ENCODE data around the gene BRD3. TPM values are rescaled to one million over a fixed set of nuclear protein-coding genes. Genes with fewer than 3 reads are reported as not detected.
A peak's percentile ranks its signal among the peaks of the same experiment; 100 is the strongest.

BRD3 gene
- total RNA-seq, 1 experiment from 2014 or later: 108 TPM

DNA sequence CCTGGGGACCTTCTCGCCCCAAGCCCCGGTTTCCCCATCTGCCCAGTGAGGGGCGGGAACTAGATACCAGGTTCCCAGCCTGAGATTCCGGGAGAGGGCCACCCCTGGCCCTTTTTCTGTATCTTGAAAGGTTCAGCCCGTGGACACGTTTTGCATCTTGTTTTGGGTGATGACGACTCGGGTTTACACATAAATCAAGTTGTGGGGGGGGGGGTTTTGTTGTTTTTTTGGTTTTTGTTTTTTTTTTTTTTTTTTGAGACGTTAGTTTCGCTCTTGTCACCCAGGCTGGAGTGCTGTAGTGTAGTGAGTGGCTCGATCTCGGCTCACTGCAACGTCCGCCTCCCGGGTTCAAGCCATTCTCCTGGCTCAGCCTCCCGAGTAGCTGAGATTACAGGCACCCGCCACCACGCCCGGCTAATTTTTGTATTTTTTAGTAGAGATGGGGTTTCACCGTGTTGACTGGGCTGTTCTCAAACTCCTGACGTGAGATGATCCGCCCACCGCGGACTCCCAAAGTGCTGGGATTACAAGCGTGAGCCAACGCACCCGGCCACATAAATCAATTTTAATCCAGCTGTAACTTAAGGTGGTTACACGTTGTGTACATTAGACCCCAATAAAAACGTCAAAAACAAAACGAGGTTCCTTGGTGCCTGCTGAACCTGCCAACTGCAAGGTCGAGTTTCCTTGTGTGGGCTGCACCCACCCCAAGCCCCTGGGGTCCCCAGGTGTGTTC lies 1.1 kb upstream of the BRD3 start:
- DNase-seq (ENCODE audit: low spot score) (no peak), ATAC-seq (no peak)
- no peak for TF ChIP-seq IRF2 (CRISPR knock-in tag; IDR thresholded peaks at IDR 0.05; ENCODE audit: borderline replicate concordance, low read depth)
- no peak for TF ChIP-seq FOXK1 (CRISPR knock-in tag; IDR thresholded peaks at IDR 0.05)
- peak overlapping the region; percentile 72 for H3K4me3 Mint-ChIP-seq
- ChIA-PET POLR2A (interaction anchor here (0.7 kb wide), 1 partner anchor 67 kb away, joined by 3 read pairs; the partner anchor contains the start of gene WDR5), CTCF (interaction anchor here (0.6 kb wide), 1 partner anchor 100 kb away, joined by 3 read pairs; no protein-coding TSS in a partner anchor)
- no peak overlapping the region for H3K27ac Mint-ChIP-seq
- peaks cover 17% of the 10 kb centered on the region for H3K9me3 Mint-ChIP-seq
- H3K4me1 Mint-ChIP-seq: peaks cover 21% of the 10 kb centered on the region
- peaks cover 32% of the 10 kb centered on the region for H3K27me3 Mint-ChIP-seq (ENCODE audit: low read depth)
- H3K36me3 Mint-ChIP-seq: no peaks in the 10 kb centered on the region

DNA sequence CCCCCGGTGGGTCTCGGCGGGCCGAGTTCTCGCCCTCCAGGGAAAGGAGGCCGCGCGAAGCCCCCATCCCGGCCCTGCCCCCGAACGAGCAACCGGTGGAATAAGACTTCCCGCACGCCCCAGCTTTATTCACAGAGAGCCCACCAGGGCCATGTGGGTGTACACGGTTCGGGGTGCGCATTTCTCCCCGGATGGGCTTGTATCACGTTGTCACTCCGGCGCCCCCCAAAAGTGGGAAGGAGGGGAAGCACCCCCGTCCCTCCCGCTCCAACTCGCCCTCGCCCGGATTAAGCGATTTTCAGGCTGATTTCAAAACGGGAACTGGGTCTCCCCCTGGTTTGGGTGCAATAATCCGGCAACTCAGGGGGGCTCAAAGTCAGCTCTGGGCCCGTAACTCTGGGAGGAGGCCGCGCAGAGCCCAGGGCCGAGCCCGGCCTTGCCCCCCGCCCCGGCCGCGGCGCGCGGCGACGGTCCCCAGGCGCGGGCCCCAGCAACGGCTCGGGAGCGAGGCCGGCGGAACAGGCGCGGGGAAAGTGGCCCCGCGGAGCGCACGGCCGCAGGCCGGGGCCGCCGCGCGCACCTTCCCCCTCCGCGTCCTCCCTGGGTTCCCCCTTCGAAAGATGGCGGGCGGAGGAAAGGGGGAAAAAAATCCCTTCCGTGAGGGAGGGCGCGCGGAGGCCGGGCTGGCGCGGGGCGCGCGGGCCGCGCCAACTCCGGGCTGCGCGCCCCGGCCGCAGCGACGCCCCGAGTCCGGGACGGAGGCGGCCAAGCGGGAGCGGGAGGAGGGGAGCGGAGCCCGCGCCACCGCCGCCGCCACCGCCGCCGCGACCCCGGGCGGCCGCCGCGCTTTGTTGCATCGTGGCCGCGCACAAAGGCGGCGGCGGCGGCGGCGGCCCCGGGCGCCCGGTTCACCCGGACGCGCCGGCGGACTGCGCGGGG lies 644 bp downstream of the BRD3 start:
- ChIA-PET CTCF (interaction anchor here (1.4 kb wide), 1 partner anchor 96 kb away, joined by 3 read pairs; no protein-coding TSS in a partner anchor), POLR2A (interaction anchor here (1.4 kb wide), 1 partner anchor 41 kb away, joined by 4 read pairs; the partner anchor contains the start of gene BRD3OS)
- TF ChIP-seq, protein P1, sequence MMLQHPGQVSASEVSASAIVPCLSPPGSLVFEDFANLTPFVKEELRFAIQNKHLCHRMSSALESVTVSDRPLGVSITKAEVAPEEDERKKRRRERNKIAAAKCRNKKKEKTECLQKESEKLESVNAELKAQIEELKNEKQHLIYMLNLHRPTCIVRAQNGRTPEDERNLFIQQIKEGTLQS (CRISPR knock-in tag; conservative IDR thresholded peaks at IDR 0.05): no peak
- 0 out of 2 replicates have a peak, but pooled peaks have one; percentile 21 for TF ChIP-seq NFYB (CRISPR knock-in tag; conservative IDR thresholded peaks at IDR 0.05; ENCODE audit: low read depth)
- peak; percentile 25; the same call in 1 of the 2 replicates for TF ChIP-seq FOXP1 (CRISPR knock-in tag; IDR thresholded peaks at IDR 0.05; ENCODE audit: borderline replicate concordance)
- peaks cover 34% of the 10 kb centered on the region for H3K4me1 Mint-ChIP-seq
- H3K4me3 Mint-ChIP-seq: peak overlapping the region; percentile 85
- no peak overlapping the region for H3K27ac Mint-ChIP-seq
- no peaks in the 10 kb centered on the region for H3K36me3 Mint-ChIP-seq
- DNase-seq (ENCODE audit: low spot score) (no peak), ATAC-seq (no peak)
- peaks cover 10% of the 10 kb centered on the region for H3K9me3 Mint-ChIP-seq
- H3K27me3 Mint-ChIP-seq (ENCODE audit: low read depth): peaks cover 27% of the 10 kb centered on the region

DNA sequence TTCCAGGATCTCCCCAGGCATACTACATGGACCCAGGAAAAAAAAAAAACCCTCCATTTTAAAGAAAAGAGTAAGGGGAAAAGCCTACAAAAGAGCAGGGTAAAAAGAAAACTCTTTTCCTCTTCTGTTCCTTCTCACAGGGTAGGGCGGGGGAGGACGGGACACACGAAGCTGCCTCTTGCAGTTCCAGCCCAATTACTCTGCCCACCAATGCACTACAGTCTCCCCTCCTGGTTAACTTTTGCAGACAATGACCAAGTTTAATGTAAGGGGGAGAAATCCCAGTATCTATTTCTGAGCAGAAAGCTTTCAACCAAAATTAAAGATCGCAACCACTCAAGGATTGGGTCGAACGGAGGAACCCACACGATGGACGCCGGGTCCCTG lies 1.3 kb downstream of the BRD3 start:
- no peaks in the 10 kb centered on the region for H3K36me3 Mint-ChIP-seq
- DNase-seq (ENCODE audit: low spot score) (no peak), ATAC-seq (no peak)
- H3K27ac Mint-ChIP-seq: peak overlapping the region; percentile 76
- POLR2A ChIA-PET: interaction anchor here (1.4 to 1.5 kb wide), 2 partner anchors 41 to 69 kb away, joined by 3 to 4 read pairs; partner anchors contain the start of genes BRD3OS and WDR5
- H3K4me1 Mint-ChIP-seq: peaks cover 34% of the 10 kb centered on the region
- CTCF ChIA-PET: interaction anchor here (1.4 kb wide), 1 partner anchor 97 kb away, joined by 3 read pairs; no protein-coding TSS in a partner anchor
- H3K4me3 Mint-ChIP-seq: peak overlapping the region; percentile 85
- H3K27me3 Mint-ChIP-seq (ENCODE audit: low read depth): peaks cover 27% of the 10 kb centered on the region
- peaks cover 8% of the 10 kb centered on the region for H3K9me3 Mint-ChIP-seq
- TF ChIP-seq TEAD1 (CRISPR knock-in tag; IDR thresholded peaks at IDR 0.05) (no peak), IRF2 (CRISPR knock-in tag; IDR thresholded peaks at IDR 0.05; ENCODE audit: borderline replicate concordance, low read depth) (no peak), MYBL2 (CRISPR knock-in tag; IDR thresholded peaks at IDR 0.05) (no peak)
- TF ChIP-seq, protein P2, sequence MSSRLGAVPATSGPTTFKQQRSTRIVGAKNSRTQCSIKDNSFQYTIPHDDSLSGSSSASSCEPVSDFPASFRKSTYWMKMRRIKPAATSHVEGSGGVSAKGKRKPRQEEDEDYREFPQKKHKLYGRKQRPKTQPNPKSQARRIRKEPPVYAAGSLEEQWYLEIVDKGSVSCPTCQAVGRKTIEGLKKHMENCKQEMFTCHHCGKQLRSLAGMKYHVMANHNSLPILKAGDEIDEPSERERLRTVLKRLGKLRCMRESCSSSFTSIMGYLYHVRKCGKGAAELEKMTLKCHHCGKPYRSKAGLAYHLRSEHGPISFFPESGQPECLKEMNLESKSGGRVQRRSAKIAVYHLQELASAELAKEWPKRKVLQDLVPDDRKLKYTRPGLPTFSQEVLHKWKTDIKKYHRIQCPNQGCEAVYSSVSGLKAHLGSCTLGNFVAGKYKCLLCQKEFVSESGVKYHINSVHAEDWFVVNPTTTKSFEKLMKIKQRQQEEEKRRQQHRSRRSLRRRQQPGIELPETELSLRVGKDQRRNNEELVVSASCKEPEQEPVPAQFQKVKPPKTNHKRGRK (CRISPR knock-in tag; IDR thresholded peaks at IDR 0.05; ENCODE audit: borderline replicate concordance): no peak
- TF ChIP-seq, protein P3, sequence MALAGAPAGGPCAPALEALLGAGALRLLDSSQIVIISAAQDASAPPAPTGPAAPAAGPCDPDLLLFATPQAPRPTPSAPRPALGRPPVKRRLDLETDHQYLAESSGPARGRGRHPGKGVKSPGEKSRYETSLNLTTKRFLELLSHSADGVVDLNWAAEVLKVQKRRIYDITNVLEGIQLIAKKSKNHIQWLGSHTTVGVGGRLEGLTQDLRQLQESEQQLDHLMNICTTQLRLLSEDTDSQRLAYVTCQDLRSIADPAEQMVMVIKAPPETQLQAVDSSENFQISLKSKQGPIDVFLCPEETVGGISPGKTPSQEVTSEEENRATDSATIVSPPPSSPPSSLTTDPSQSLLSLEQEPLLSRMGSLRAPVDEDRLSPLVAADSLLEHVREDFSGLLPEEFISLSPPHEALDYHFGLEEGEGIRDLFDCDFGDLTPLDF (CRISPR knock-in tag; IDR thresholded peaks at IDR 0.05): no peak

DNA sequence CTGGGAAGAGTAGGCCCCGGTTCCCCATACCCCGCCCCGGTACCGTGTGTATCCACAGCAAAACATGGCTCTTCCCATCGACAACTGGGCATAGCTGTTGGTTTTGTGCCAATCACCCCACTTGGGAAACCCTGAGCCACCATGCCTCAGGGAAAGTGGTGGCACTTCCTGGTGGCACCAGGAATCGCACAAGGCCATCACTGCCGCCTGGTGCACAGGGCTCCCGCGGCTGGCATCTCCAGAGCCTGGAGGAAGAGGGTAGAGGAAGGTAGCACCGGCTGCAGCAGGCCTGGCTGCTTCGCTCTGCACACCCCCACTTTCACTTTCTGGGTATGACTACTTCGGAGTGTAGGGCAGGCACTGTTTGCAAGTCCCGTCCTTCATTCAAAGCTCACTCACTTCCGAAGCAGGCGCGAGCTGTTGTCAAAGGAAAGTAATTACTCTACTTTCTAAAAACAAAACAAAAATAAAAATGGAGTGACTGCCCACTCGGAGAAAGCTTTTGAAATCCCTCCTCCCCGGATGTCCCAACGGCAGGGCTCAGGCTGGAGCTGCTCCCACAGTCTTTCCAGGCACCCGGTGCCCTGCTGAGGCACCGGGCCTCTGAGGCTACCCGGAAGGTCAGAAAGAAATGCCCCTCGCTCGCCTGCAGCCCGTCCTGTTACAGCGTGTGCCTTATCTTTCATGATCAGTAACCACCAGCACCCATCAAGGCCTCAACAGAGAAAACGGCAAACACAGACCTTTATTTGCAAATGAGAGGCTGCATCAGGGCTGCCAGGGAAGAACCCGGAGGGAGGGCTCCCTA lies 2.0 kb downstream of the BRD3 start:
- Mint-ChIP-seq H3K27me3 (ENCODE audit: low read depth) (peaks cover 21% of the 10 kb centered on the region), H3K27ac (peak overlapping the region; percentile 76), H3K4me1 (peaks cover 34% of the 10 kb centered on the region), H3K4me3 (peak overlapping the region; percentile 85), H3K36me3 (no peaks in the 10 kb centered on the region), H3K9me3 (peaks cover 3% of the 10 kb centered on the region)
- DNase-seq (ENCODE audit: low spot score) (no peak), ATAC-seq (no peak)
- ChIA-PET CTCF (interaction anchor here (1.0 to 1.4 kb wide), 2 partner anchors 65 to 98 kb away, joined by 3 read pairs; no protein-coding TSS in a partner anchor), POLR2A (interaction anchor here (1.4 to 1.5 kb wide), 2 partner anchors 40 to 70 kb away, joined by 3 to 4 read pairs; partner anchors contain the start of genes BRD3OS and WDR5)
- TF ChIP-seq, protein P4, sequence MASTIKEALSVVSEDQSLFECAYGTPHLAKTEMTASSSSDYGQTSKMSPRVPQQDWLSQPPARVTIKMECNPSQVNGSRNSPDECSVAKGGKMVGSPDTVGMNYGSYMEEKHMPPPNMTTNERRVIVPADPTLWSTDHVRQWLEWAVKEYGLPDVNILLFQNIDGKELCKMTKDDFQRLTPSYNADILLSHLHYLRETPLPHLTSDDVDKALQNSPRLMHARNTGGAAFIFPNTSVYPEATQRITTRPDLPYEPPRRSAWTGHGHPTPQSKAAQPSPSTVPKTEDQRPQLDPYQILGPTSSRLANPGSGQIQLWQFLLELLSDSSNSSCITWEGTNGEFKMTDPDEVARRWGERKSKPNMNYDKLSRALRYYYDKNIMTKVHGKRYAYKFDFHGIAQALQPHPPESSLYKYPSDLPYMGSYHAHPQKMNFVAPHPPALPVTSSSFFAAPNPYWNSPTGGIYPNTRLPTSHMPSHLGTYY (CRISPR knock-in tag; IDR thresholded peaks at IDR 0.05): no peak
- TF ChIP-seq, protein P5, sequence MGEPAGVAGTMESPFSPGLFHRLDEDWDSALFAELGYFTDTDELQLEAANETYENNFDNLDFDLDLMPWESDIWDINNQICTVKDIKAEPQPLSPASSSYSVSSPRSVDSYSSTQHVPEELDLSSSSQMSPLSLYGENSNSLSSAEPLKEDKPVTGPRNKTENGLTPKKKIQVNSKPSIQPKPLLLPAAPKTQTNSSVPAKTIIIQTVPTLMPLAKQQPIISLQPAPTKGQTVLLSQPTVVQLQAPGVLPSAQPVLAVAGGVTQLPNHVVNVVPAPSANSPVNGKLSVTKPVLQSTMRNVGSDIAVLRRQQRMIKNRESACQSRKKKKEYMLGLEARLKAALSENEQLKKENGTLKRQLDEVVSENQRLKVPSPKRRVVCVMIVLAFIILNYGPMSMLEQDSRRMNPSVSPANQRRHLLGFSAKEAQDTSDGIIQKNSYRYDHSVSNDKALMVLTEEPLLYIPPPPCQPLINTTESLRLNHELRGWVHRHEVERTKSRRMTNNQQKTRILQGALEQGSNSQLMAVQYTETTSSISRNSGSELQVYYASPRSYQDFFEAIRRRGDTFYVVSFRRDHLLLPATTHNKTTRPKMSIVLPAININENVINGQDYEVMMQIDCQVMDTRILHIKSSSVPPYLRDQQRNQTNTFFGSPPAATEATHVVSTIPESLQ (CRISPR knock-in tag; IDR thresholded peaks at IDR 0.05): no peak
- TF ChIP-seq, protein P6, sequence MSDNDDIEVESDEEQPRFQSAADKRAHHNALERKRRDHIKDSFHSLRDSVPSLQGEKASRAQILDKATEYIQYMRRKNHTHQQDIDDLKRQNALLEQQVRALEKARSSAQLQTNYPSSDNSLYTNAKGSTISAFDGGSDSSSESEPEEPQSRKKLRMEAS (CRISPR knock-in tag; IDR thresholded peaks at IDR 0.05): no peak
- TF ChIP-seq, protein P7, sequence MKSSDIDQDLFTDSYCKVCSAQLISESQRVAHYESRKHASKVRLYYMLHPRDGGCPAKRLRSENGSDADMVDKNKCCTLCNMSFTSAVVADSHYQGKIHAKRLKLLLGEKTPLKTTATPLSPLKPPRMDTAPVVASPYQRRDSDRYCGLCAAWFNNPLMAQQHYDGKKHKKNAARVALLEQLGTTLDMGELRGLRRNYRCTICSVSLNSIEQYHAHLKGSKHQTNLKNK (CRISPR knock-in tag; IDR thresholded peaks at IDR 0.05): no peak
- TF ChIP-seq ZNF263 (CRISPR knock-in tag; IDR thresholded peaks at IDR 0.05; ENCODE audit: low read depth) (no peak), JAZF1 (CRISPR knock-in tag; IDR thresholded peaks at IDR 0.05) (no peak)
